H1 (cell line): ENCODE results near the gene LIN28A. TPM values are rescaled to one million over a fixed set of nuclear protein-coding genes. Genes with fewer than 3 reads are reported as not detected.

Experiments
- CTCF ChIA-PET: fragments of 300-600 bp; sonication (Branson Sonifier 250); formaldehyde crosslinking; loops from one replicate; lab custom pipeline; 2021; ENCODE audit not compliant: partially characterized antibody; lab: Charles Lee
- POLR2A ChIA-PET: fragments of 300-600 bp; sonication (Branson Sonifier 250); formaldehyde crosslinking; loops from one replicate; lab custom pipeline; 2021; ENCODE audit warnings: inconsistent platforms; ENCODE audit not compliant: partially characterized antibody; lab: Charles Lee
- DNase-seq, 2 experiments: peaks; one replicate each; pipeline versions ENCODE4 v3.0.0 to v3.0.0-alpha.2; 2010 to 2022; ENCODE audit warnings: low spot score in 2 of 2, low read depth in 1 of 2, mixed read lengths in 1 of 2
- FAIRE-seq: peaks from 2 replicates; lab custom pipeline; 2011; peaks lifted over from hg19 to GRCh38; lab: Jason Lieb, UNC
- H2AFZ ChIP-seq: 2 replicates; pipeline ENCODE4 v1.8.1; 2012; ENCODE audit warnings: low read length, inconsistent platforms
- H2AK5ac ChIP-seq: 2 replicates; pipeline ENCODE4 v1.6.1; 2013; ENCODE audit warnings: low read depth, low read length
- H2BK120ac ChIP-seq: replicated peaks from 2 replicates; pipeline ENCODE3; 2013; ENCODE audit warnings: low read depth, low read length, inconsistent platforms
- H2BK12ac ChIP-seq: 2 replicates; pipeline ENCODE4 v1.6.1; 2013; ENCODE audit warnings: low read depth, low read length
- H2BK15ac ChIP-seq: 2 replicates; pipeline ENCODE4 v1.6.1; 2013; ENCODE audit warnings: low read length
- H2BK20ac ChIP-seq: 2 replicates; pipeline ENCODE4 v1.6.1; 2013; ENCODE audit warnings: low read length
- H2BK5ac ChIP-seq: 2 replicates; pipeline ENCODE4 v1.6.1; 2013; ENCODE audit warnings: low read depth, low read length
- H3K14ac ChIP-seq: 2 replicates; pipeline ENCODE4 v1.6.1; 2013; ENCODE audit warnings: inconsistent platforms; ENCODE audit not compliant: insufficient read length
- H3K18ac ChIP-seq: 2 replicates; pipeline ENCODE4 v1.6.1; 2013; ENCODE audit warnings: low read length; ENCODE audit errors: extremely low read depth
- H3K23ac ChIP-seq: 2 replicates; pipeline ENCODE4 v1.6.1; 2013; ENCODE audit warnings: inconsistent platforms; ENCODE audit not compliant: insufficient read length
- H3K23me2 ChIP-seq: 2 replicates; pipeline ENCODE4 v1.6.1; 2013; ENCODE audit warnings: low read depth, low read length
- H3K27ac ChIP-seq: 2 replicates; pipeline ENCODE4 v1.6.1; 2011; ENCODE audit warnings: low read depth, low read length, inconsistent platforms
- H3K27me3 ChIP-seq, 4 experiments: replicated peaks in 1 of 4; 1 replicate in 1 of 4; 2 replicates in 3 of 4; pipeline versions ENCODE4 v1.6.1 to v1.8.1; 2011 to 2013; ENCODE audit warnings: low read length in 3 of 4, mild to moderate bottlenecking in 3 of 4, inconsistent platforms in 2 of 4, mixed read lengths in 2 of 4, moderate library complexity in 1 of 4; ENCODE audit not compliant: control insufficient read depth in 3 of 4, insufficient read depth in 3 of 4; ENCODE audit errors: extremely low read depth in 1 of 4
- H3K36me3 ChIP-seq, 4 experiments: 2 replicates each; pipeline versions ENCODE4 v1.6.1 to v1.8.1; 2011 to 2013; ENCODE audit warnings: mild to moderate bottlenecking in 4 of 4, low read length in 3 of 4, moderate library complexity in 2 of 4, control low read depth in 1 of 4, inconsistent platforms in 1 of 4; ENCODE audit not compliant: insufficient read depth in 4 of 4, control insufficient read depth in 2 of 4
- H3K4ac ChIP-seq: replicated peaks from 2 replicates; pipeline ENCODE3; 2013; ENCODE audit warnings: low read length, low read depth, mixed read lengths, inconsistent platforms; ENCODE audit not compliant: insufficient read length
- H3K4me1 ChIP-seq, 4 experiments: replicated peaks in 1 of 4; 1 replicate in 1 of 4; 2 replicates in 3 of 4; pipeline versions ENCODE4 v1.6.1 to v1.8.1; 2011 to 2013; ENCODE audit warnings: low read length in 3 of 4, inconsistent platforms in 2 of 4, mixed read lengths in 1 of 4; ENCODE audit not compliant: insufficient read depth in 4 of 4, control insufficient read depth in 3 of 4
- H3K4me2 ChIP-seq, 2 experiments: 2 replicates each; pipeline versions ENCODE4 v1.6.1 to v1.8.1; 2011 to 2013; ENCODE audit warnings: low read depth in 2 of 2, low read length in 2 of 2, control low read depth in 1 of 2, inconsistent platforms in 1 of 2, mild to moderate bottlenecking in 1 of 2; ENCODE audit not compliant: insufficient read depth in 1 of 2
- H3K4me3 ChIP-seq, 4 experiments: fragments of 200-600, 300-600 bp in 1 of 4; sonication (generic), shearing (Covaris generic), sonication (Bioruptor Twin) in 1 of 4; 2 replicates each; pipeline versions ENCODE4 v1.5.1 to v1.8.1; 2011 to 2016; ENCODE audit warnings: low read length in 4 of 4, low read depth in 3 of 4, control low read depth in 2 of 4, inconsistent platforms in 2 of 4, mild to moderate bottlenecking in 2 of 4, mixed read lengths in 1 of 4, moderate library complexity in 1 of 4; ENCODE audit not compliant: insufficient read depth in 2 of 4; ENCODE audit errors: extremely low read depth in 1 of 4
- H3K56ac ChIP-seq: replicated peaks from 2 replicates; pipeline ENCODE3; 2013; ENCODE audit warnings: low read depth, mild to moderate bottlenecking, mixed read lengths, low read length, inconsistent platforms; ENCODE audit not compliant: insufficient read length
- H3K79me1 ChIP-seq: 2 replicates; pipeline ENCODE4 v1.6.1; 2013; ENCODE audit warnings: low read depth, low read length, control low read depth
- H3K79me2 ChIP-seq, 2 experiments: 2 replicates each; pipeline versions ENCODE4 v1.6.1 to v1.8.1; 2012 to 2013; ENCODE audit warnings: low read length in 2 of 2, mild to moderate bottlenecking in 2 of 2, inconsistent platforms in 1 of 2; ENCODE audit not compliant: insufficient read depth in 2 of 2, control insufficient read depth in 1 of 2
- H3K9ac ChIP-seq, 4 experiments: replicated peaks in 1 of 4; 1 replicate in 1 of 4; 2 replicates in 3 of 4; pipeline versions ENCODE4 v1.6.1 to v1.8.1; 2011 to 2013; ENCODE audit warnings: low read depth in 3 of 4, low read length in 3 of 4, control low read depth in 2 of 4, mild to moderate bottlenecking in 2 of 4, moderate library complexity in 2 of 4, inconsistent platforms in 1 of 4; ENCODE audit errors: extremely low read depth in 1 of 4
- H3K9me3 ChIP-seq, 2 experiments: 2 replicates each; pipeline versions ENCODE4 v1.6.1 to v1.8.1; 2012 to 2013; ENCODE audit warnings: mild to moderate bottlenecking in 2 of 2, moderate library complexity in 2 of 2, control low read depth in 1 of 2, inconsistent platforms in 1 of 2, low read depth in 1 of 2, low read length in 1 of 2, mixed read lengths in 1 of 2; ENCODE audit not compliant: insufficient read depth in 2 of 2
- H4K20me1 ChIP-seq, 2 experiments: replicated peaks in 1 of 2; 2 replicates each; pipeline versions ENCODE3 to v1.8.1; 2011 to 2013; ENCODE audit warnings: inconsistent platforms in 2 of 2, low read length in 2 of 2, mild to moderate bottlenecking in 1 of 2; ENCODE audit not compliant: insufficient read depth in 2 of 2, control insufficient read depth in 1 of 2
- H4K5ac ChIP-seq: 2 replicates; pipeline ENCODE4 v1.6.1; 2013; ENCODE audit warnings: low read length, low read depth, mixed read lengths, inconsistent platforms; ENCODE audit not compliant: insufficient read length
- H4K8ac ChIP-seq: 2 replicates; pipeline ENCODE4 v1.8.0; 2013; ENCODE audit warnings: mild to moderate bottlenecking, moderate library complexity, low read length, inconsistent platforms; ENCODE audit not compliant: insufficient read depth; ENCODE audit errors: extremely low read depth
- H4K91ac ChIP-seq: replicated peaks from 2 replicates; pipeline ENCODE3; 2013; ENCODE audit warnings: low read length, mixed read lengths, inconsistent platforms; ENCODE audit not compliant: insufficient read length
- POLR2A ChIP-seq, 2 experiments: IDR thresholded peaks; 1 replicate in 1 of 2; 2 replicates in 1 of 2; pipeline ENCODE4 v1.6.1; 2011; ENCODE audit warnings: low read depth in 2 of 2, low read length in 2 of 2, mild to moderate bottlenecking in 2 of 2; ENCODE audit errors: control extremely low read depth in 1 of 2
- POLR2AphosphoS5 ChIP-seq: IDR thresholded peaks from 2 replicates; pipeline ENCODE4 v1.6.1; 2011; ENCODE audit warnings: low read depth, low read length
- WGBS, 2 experiments: shearing (Covaris generic) in 1 of 2; methylation state at CpG; one replicate each; pipeline versions ENCODE4 v1.1.6 to v1.1.7; 2013 to 2015; ENCODE audit warnings: low lambda C conversion rate in 2 of 2, mixed read lengths in 2 of 2, inconsistent platforms in 1 of 2, low coverage in 1 of 2, missing lambda C conversion rate in 1 of 2; ENCODE audit not compliant: insufficient replicate concordance in 2 of 2, insufficient coverage in 1 of 2, insufficient read length in 1 of 2; ENCODE audit errors: extremely low coverage in 1 of 2, missing lambda C conversion rate in 1 of 2; 5-methylcytosine and 5-hydroxymethylcytosine counted together
- polyA plus RNA-seq, 7 experiments: library from polyadenylated mRNA; depleted of rRNA in 3 of 7; stranded (reverse) in 5 of 7; unstranded in 2 of 7; fragments of >200 nt in 5 of 7; fragments of 200-250 nt in 2 of 7; gene quantifications; 1 replicate in 5 of 7; 2 replicates in 1 of 7; 4 replicates in 1 of 7; pipeline versions ENCODE4 v1.2.1 to v1.2.3, GENCODE V29; 2011 to 2013; ENCODE audit warnings: missing spikeins in 2 of 7, mixed read lengths in 2 of 7
- total RNA-seq: library from RNA; stranded (reverse); fragmentation: NEBNext Ultra II Directional; extraction: Animal tissue kit (Norgen Biotek cat#: 25700); gene quantifications from 2 replicates; pipeline ENCODE4 v1.2.1, GENCODE V29; 2021

The LIN28A gene
- total and polyA plus RNA-seq, 2 of the 8 experiments (the other 6 are each of a cell fraction or from before 2014, with no cell fraction given), result 403 to 1,486 TPM

- WGBS, 2 experiments, result 92% methylated on average over 3 of the region's 3 CpGs; no CpG with 5 or more reads in 1 of the 2 experiments
- Histone ChIP-seq H3K4me1 (peaks cover 2 to 8% (median 6%) of the 10 kb centered on the region in 4 experiments; a peak in 5 of 7 replicates), H2BK12ac (no peak overlapping the region), H4K8ac (no peak overlapping the region), H2BK15ac (no peak overlapping the region), H4K91ac (no peak overlapping the region), H3K79me1 (no peaks in the 10 kb centered on the region; the same call in 1 of the 2 replicates), H3K9me3 (no peaks in the 10 kb centered on the region), H3K18ac (no peak overlapping the region), H3K23me2 (peaks cover 11% of the 10 kb centered on the region), H4K20me1 (peaks cover 6 to 12% of the 10 kb centered on the region in 2 experiments), H2BK5ac (no peak overlapping the region), H3K27ac (no peak overlapping the region), H3K27me3 (no peaks in the 10 kb centered on the region; a peak in 1 of 7 replicates), H3K4ac (no peak overlapping the region), H3K4me2 (no peak overlapping the region), H3K79me2 (peaks cover 5 to 15% of the 10 kb centered on the region in 2 experiments; a peak in 3 of 4 replicates), H3K9ac (0 out of 7 replicates have a peak overlapping the region, but pooled peaks of 1 of the 4 experiments have one; percentile 33), H3K4me3 (no peak overlapping the region), H3K14ac (no peak overlapping the region), H3K36me3 (peaks cover 21 to 52% (median 34%) of the 10 kb centered on the region in 4 experiments), H3K23ac (no peak overlapping the region), H2BK120ac (no peak overlapping the region), H2AK5ac (no peak overlapping the region), H3K56ac (no peak overlapping the region), H4K5ac (no peak overlapping the region), H2AFZ (no peak overlapping the region), H2BK20ac (no peak overlapping the region)
- POLR2A ChIA-PET, result interaction anchor here (0.6 to 2.9 kb wide), 8 partner anchors 9 to 125 kb away, joined by 3 to 23 read pairs (median 5); no protein-coding TSS in a partner anchor
- CTCF ChIA-PET, result no interaction called here
- FAIRE-seq (no peak), DNase-seq (no peak)
- TF ChIP-seq POLR2AphosphoS5, result peak; percentile 77
- peak in 1 of 2 experiments; percentile 41; a peak in 2 of 3 replicates for TF ChIP-seq POLR2A (IDR thresholded peaks at IDR 0.05; ENCODE audit: control extremely low read depth in 1 of 2, low read depth in 2 of 2, low read length in 2 of 2)
Observed at GRCh38 chr1:26475989-26476388, 65.4 kb downstream of the LIN28A start.
